K562 (cell line): ENCODE data around the gene IMMP1L. TPM values are rescaled to one million over a fixed set of nuclear protein-coding genes. Genes with fewer than 3 reads are reported as not detected.

Source experiments
- ATAC-seq: fragments of 200-7000 bp; cut with Tn5 transposase; 3 replicates; pipeline ENCODE4 v1.9.1; 2020; ENCODE audit warnings: moderate library complexity
- BruUV-seq: library from RNA; stranded (reverse); fragments of 400-500 nt; replicated peaks from 2 replicates; lab custom pipeline; 2021; lab: Mats Ljungman, UMichigan
- CTCF ChIA-PET: fragments of 300-600 bp; formaldehyde crosslinking; extraction: SDS; loops from one replicate; lab custom pipeline; 2021; ENCODE audit warnings: low intra/inter-chr PET ratio; lab: Yijun Ruan, JAX
- POLR2A ChIA-PET: fragments of 300-600, 350-650 bp; sonication (Branson Sonifier 250); formaldehyde crosslinking; extraction: SDS; loops from one replicate; lab custom pipeline; 2021; ENCODE audit warnings: antibody characterized with exemption, inconsistent platforms; lab: Yijun Ruan, JAX
- DNase-seq, 4 experiments: peaks; one replicate each; pipeline versions ENCODE4 v3.0.0 to v3.0.0-alpha.2; 2011 to 2018; ENCODE audit warnings: low spot score in 3 of 4, mixed read lengths in 3 of 4; ENCODE audit errors: extremely low read depth in 1 of 4
- FAIRE-seq: peaks from 2 replicates; lab custom pipeline; 2011; peaks lifted over from hg19 to GRCh38; lab: Jason Lieb, UNC
- H2AFZ ChIP-seq: 2 replicates; pipeline ENCODE4 v1.6.0; 2011; ENCODE audit warnings: low read depth, low read length, control low read depth, inconsistent platforms
- H3K27ac ChIP-seq: fragments of 200-600 bp; 3 replicates; pipeline ENCODE4 v1.8.0; 2011; ENCODE audit warnings: low read depth, mild to moderate bottlenecking, control low read depth, inconsistent platforms, low read length, moderate library complexity, mixed read lengths; ENCODE audit errors: extremely low read depth
- H3K27me3 ChIP-seq, 2 experiments: fragments of 300-600 bp in 1 of 2; 2 replicates in 1 of 2; 3 replicates in 1 of 2; pipeline versions ENCODE4 v1.6.0 to v1.8.0; 2011; ENCODE audit warnings: inconsistent platforms in 2 of 2, low read length in 2 of 2, mild to moderate bottlenecking in 1 of 2, mixed read lengths in 1 of 2, moderate library complexity in 1 of 2; ENCODE audit not compliant: control insufficient read depth in 2 of 2, insufficient read depth in 2 of 2
- H3K36me3 ChIP-seq: fragments of 300-600 bp; 3 replicates; pipeline ENCODE4 v1.8.0; 2011; ENCODE audit warnings: mild to moderate bottlenecking, low read length, inconsistent platforms; ENCODE audit not compliant: control insufficient read depth, insufficient read depth
- H3K4me1 ChIP-seq, 2 experiments: fragments of 200-600 bp in 1 of 2; replicated peaks in 1 of 2; 2 replicates in 1 of 2; 3 replicates in 1 of 2; pipeline versions ENCODE4 v1.5.1 to v1.8.0; 2011; ENCODE audit warnings: inconsistent platforms in 2 of 2, low read length in 2 of 2, mild to moderate bottlenecking in 1 of 2, mixed read lengths in 1 of 2, moderate library complexity in 1 of 2; ENCODE audit not compliant: control insufficient read depth in 2 of 2, insufficient read depth in 2 of 2
- H3K4me2 ChIP-seq: 2 replicates; pipeline ENCODE4 v1.6.1; 2011; ENCODE audit warnings: low read length, control low read depth, inconsistent platforms, mixed read lengths; ENCODE audit not compliant: insufficient read depth
- H3K4me3 ChIP-seq: fragments of 200-600 bp; sonication (generic), shearing (Covaris generic); 2 replicates; pipeline ENCODE4 v1.5.1; 2016; ENCODE audit warnings: control low read depth, inconsistent platforms
- H3K79me2 ChIP-seq: fragments of 200-600 bp; 3 replicates; pipeline ENCODE4 v1.8.0; 2011; ENCODE audit warnings: low read length, inconsistent platforms; ENCODE audit not compliant: control insufficient read depth, insufficient read depth
- H3K9ac ChIP-seq, 2 experiments: 2 replicates each; pipeline versions ENCODE4 v1.6.0 to v1.6.1; 2011; ENCODE audit warnings: low read depth in 2 of 2, low read length in 2 of 2, control low read depth in 1 of 2, inconsistent platforms in 1 of 2, mild to moderate bottlenecking in 1 of 2, mixed read lengths in 1 of 2; ENCODE audit not compliant: insufficient read depth in 1 of 2
- H3K9me1 ChIP-seq: one replicate; pipeline ENCODE4 v1.6.0; 2011; ENCODE audit warnings: inconsistent platforms, mild to moderate bottlenecking, low read length, moderate library complexity; ENCODE audit not compliant: control insufficient read depth, insufficient read depth
- H3K9me3 ChIP-seq: replicated peaks from 2 replicates; pipeline ENCODE4 v1.5.1; 2011; ENCODE audit warnings: low read depth, low read length, inconsistent platforms; ENCODE audit not compliant: control insufficient read depth, insufficient read depth
- H4K20me1 ChIP-seq: replicated peaks from 2 replicates; pipeline ENCODE4 v1.6.1; 2011; ENCODE audit warnings: low read length, inconsistent platforms, mixed read lengths; ENCODE audit not compliant: control insufficient read depth, insufficient read depth
- FOSL1 ChIP-seq: fragments of 200-800 bp; sonication (Bioruptor generic); conservative IDR thresholded peaks from 2 replicates; pipeline ENCODE4 v1.6.1; 2016; ENCODE audit warnings: missing genetic modification characterization, missing compliant biosample characterization
- MYC ChIP-seq, 2 experiments: fragments of 250-450 bp in 1 of 2; sonication (Bioruptor Pico) in 1 of 2; IDR thresholded peaks; 2 replicates each; pipeline versions ENCODE4 v1.5.1 to v1.6.1; 2012 to 2021; ENCODE audit warnings: low read depth in 2 of 2, borderline replicate concordance in 1 of 2, improper control_type of control experiment in 1 of 2, low read length in 1 of 2, mild to moderate bottlenecking in 1 of 2, moderate library complexity in 1 of 2
- MYNN ChIP-seq, 2 experiments: sonication (generic); formaldehyde crosslinking in 1 of 2; IDR thresholded peaks; 2 replicates each; pipeline versions ENCODE4 v1.5.0 to v1.6.1; 2016 to 2020; ENCODE audit warnings: antibody characterized with exemption in 1 of 2, missing genetic modification reagents in 1 of 2
- PHTF2 ChIP-seq: fragments of 250-450 bp; sonication (Bioruptor Pico); IDR thresholded peaks from 2 replicates; pipeline ENCODE4 v1.5.0; 2021; ENCODE audit warnings: mild to moderate bottlenecking
- POLR3A ChIP-seq: IDR thresholded peaks from 2 replicates; pipeline ENCODE4 v1.6.1; 2011; ENCODE audit warnings: borderline replicate concordance, mild to moderate bottlenecking, moderate library complexity; ENCODE audit not compliant: insufficient read length, insufficient read depth; ENCODE audit errors: extremely low read depth
- TRIM28 ChIP-seq: fragments of 450-650 bp; IDR thresholded peaks from 2 replicates; pipeline ENCODE4 v1.6.1; 2017
- ZNF174 ChIP-seq: fragments of 250-450 bp; sonication (Bioruptor Pico); IDR thresholded peaks from 2 replicates; pipeline ENCODE4 v1.4.0; 2020; ENCODE audit warnings: mild to moderate bottlenecking
- WGBS: fragments of 100-300 bp; shearing (Covaris generic); methylation state at CpG from one replicate; pipeline ENCODE4 v1.1.6; 2016; ENCODE audit warnings: low coverage, mixed read lengths; ENCODE audit not compliant: insufficient coverage; ENCODE audit errors: missing lambda C conversion rate; 5-methylcytosine and 5-hydroxymethylcytosine counted together
- in situ Hi-C: fragments of 300-500 bp; cut with MboI; formaldehyde crosslinking; loops from 4 replicates; pipeline ENCODE4 v1.15.0; 2018; ENCODE audit warnings: inconsistent platforms, mixed read lengths
- intact Hi-C: fragments of 100-400 bp; cut with micrococcal nuclease; formaldehyde crosslinking; loops from 2 replicates; pipeline ENCODE4 v1.14.2; 2022
- polyA plus RNA-seq, 8 experiments: library from polyadenylated mRNA; depleted of rRNA in 4 of 8; stranded (reverse) in 5 of 8; unstranded in 3 of 8; fragments of >200 nt; fragmentation: Nextera tagmentation in 2 of 8; fragmentation: Illumina TruSeq in 1 of 8; extraction: Ambion mirVana in 2 of 8; extraction: Trizol in 1 of 8; gene quantifications; 2 replicates each; pipeline versions ENCODE4 v1.2.1 to v1.2.3, GENCODE V29; 2011 to 2014; ENCODE audit warnings: inconsistent platforms in 1 of 8, missing spikeins in 1 of 8
- total RNA-seq, 7 experiments: library from RNA; depleted of rRNA in 6 of 7; stranded (reverse); fragments of >200 nt in 6 of 7; fragmentation: Illumina TruSeq in 2 of 7; extraction: Trizol in 2 of 7; gene quantifications; 2 replicates each; pipeline versions ENCODE4 v1.2.1 to v1.2.3, GENCODE V29; 2011 to 2021; ENCODE audit warnings: low replicate concordance in 1 of 7
- TF ChIP-seq, protein P1 (sequence below): conservative IDR thresholded peaks from 2 replicates; pipeline ENCODE4 v1.6.1; 2011; ENCODE audit warnings: low read depth, mild to moderate bottlenecking, low read length; ENCODE audit not compliant: control insufficient read depth
- TF ChIP-seq, protein P2 (sequence below): fragments of 450-650 bp; formaldehyde crosslinking; conservative IDR thresholded peaks from 2 replicates; pipeline ENCODE4 v1.4.0; 2022; ENCODE audit warnings: mild to moderate bottlenecking, missing genetic modification characterization
- TF ChIP-seq, protein P3 (sequence below): fragments of 250-450 bp; sonication (Bioruptor Pico); IDR thresholded peaks from 2 replicates; pipeline ENCODE4 v1.9.0; 2021; ENCODE audit warnings: mild to moderate bottlenecking
- TF ChIP-seq, protein P4 (sequence below), 2 experiments: fragments of 250-450 bp in 1 of 2; fragments of 450-650 bp in 1 of 2; sonication (Bioruptor Pico) in 1 of 2; IDR thresholded peaks; 2 replicates each; pipeline versions ENCODE4 v1.6.1 to v1.8.0; 2016 to 2021; ENCODE audit warnings: mild to moderate bottlenecking in 2 of 2, moderate library complexity in 2 of 2, missing compliant biosample characterization in 1 of 2, missing genetic modification characterization in 1 of 2

Gene IMMP1L
- total and polyA plus RNA-seq, 9 of the 15 experiments (the other 6 are each of a cell fraction or from before 2014, with no cell fraction given), result 56.0 to 245 (median 169) TPM

DNA sequence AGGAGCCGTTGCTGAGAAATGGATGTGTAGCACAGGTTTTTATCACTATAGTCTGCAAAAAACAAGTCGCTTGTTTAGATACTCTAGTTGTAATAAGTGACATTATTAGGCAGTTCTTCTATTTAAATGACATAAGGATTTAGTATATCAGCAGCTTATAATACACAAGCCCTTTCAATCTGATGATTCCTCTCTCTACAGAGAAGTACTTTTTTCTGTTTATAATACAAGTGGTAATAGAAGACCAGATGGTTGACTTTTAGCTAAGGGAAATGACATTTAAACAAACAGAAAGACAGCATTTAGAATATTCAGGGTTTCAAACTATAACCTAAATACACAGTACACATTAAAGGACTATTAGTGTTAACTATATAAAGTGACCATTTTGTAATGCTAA, 60.4 kb downstream of the IMMP1L start:
- Histone ChIP-seq H3K79me2 (no peaks in the 10 kb centered on the region), H3K9me3 (no peaks in the 10 kb centered on the region), H2AFZ (no peak overlapping the region), H3K27me3 (no peaks in the 10 kb centered on the region), H3K4me3 (no peak overlapping the region), H3K36me3 (peaks cover 29% of the 10 kb centered on the region; the same call in 2 of the 3 replicates), H3K27ac (no peak overlapping the region), H3K9me1 (no peaks in the 10 kb centered on the region), H3K4me1 (no peaks in the 10 kb centered on the region), H3K4me2 (no peak overlapping the region), H4K20me1 (no peaks in the 10 kb centered on the region), H3K9ac (no peak overlapping the region)
- intact Hi-C loops (no loop called here), in situ Hi-C loops (no loop called here)
- no TSS peak for BruUV-seq
- no peak for DNase-seq
- TF ChIP-seq MYC (IDR thresholded peaks at IDR 0.05; ENCODE audit: low read depth, low read length), result no peak
- TF ChIP-seq MYC (CRISPR knock-in tag; IDR thresholded peaks at IDR 0.05; ENCODE audit: borderline replicate concordance, low read depth), result no peak
- no peak for TF ChIP-seq MYNN (IDR thresholded peaks at IDR 0.05)
- no peak for TF ChIP-seq MYNN (CRISPR knock-in tag; IDR thresholded peaks at IDR 0.05)
- no peak for TF ChIP-seq PHTF2 (CRISPR knock-in tag)
- TF ChIP-seq, protein P1, sequence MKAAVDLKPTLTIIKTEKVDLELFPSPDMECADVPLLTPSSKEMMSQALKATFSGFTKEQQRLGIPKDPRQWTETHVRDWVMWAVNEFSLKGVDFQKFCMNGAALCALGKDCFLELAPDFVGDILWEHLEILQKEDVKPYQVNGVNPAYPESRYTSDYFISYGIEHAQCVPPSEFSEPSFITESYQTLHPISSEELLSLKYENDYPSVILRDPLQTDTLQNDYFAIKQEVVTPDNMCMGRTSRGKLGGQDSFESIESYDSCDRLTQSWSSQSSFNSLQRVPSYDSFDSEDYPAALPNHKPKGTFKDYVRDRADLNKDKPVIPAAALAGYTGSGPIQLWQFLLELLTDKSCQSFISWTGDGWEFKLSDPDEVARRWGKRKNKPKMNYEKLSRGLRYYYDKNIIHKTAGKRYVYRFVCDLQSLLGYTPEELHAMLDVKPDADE, result no peak
- TF ChIP-seq FOSL1 (tag), result no peak
- TF ChIP-seq TRIM28, result no peak
- TF ChIP-seq, protein P2, sequence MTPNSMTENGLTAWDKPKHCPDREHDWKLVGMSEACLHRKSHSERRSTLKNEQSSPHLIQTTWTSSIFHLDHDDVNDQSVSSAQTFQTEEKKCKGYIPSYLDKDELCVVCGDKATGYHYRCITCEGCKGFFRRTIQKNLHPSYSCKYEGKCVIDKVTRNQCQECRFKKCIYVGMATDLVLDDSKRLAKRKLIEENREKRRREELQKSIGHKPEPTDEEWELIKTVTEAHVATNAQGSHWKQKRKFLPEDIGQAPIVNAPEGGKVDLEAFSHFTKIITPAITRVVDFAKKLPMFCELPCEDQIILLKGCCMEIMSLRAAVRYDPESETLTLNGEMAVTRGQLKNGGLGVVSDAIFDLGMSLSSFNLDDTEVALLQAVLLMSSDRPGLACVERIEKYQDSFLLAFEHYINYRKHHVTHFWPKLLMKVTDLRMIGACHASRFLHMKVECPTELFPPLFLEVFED, result no peak
- TF ChIP-seq POLR3A, result no peak
- no peak for TF ChIP-seq ZNF174 (CRISPR knock-in tag)
- TF ChIP-seq, protein P3, sequence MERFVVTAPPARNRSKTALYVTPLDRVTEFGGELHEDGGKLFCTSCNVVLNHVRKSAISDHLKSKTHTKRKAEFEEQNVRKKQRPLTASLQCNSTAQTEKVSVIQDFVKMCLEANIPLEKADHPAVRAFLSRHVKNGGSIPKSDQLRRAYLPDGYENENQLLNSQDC, result no peak
- TF ChIP-seq, protein P4, sequence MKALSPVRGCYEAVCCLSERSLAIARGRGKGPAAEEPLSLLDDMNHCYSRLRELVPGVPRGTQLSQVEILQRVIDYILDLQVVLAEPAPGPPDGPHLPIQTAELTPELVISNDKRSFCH (CRISPR knock-in tag; IDR thresholded peaks at IDR 0.05), result no peak
- TF ChIP-seq, protein P4 (tag; IDR thresholded peaks at IDR 0.05), result no peak
- ChIA-PET POLR2A (no interaction called here), CTCF (no interaction called here)
- no peak for FAIRE-seq
- 85% methylated on average over 2 of the region's 2 CpGs for WGBS
- no peak for ATAC-seq
